SU-DHL-6 (cell line): ENCODE data around the gene WNT9A.

Experiments used
- EZH2phosphoT487 ChIP-seq: fragments of 200-600 bp; sonication (generic), shearing (Covaris generic); conservative IDR thresholded peaks from 2 replicates; pipeline ENCODE4 v1.6.1; 2018; ENCODE audit warnings: mild to moderate bottlenecking, antibody characterized with exemption, low read length, moderate library complexity, mixed read lengths
- TF ChIP-seq, protein P1 (sequence below): fragments of 200-600 bp; sonication (generic); IDR thresholded peaks from one replicate; pipeline ENCODE4 v1.5.1; 2017; ENCODE audit warnings: antibody characterized with exemption, mild to moderate bottlenecking, low read length, moderate library complexity; ENCODE audit not compliant: insufficient read depth, poor library complexity, severe bottlenecking

GRCh38 chr1:227903061-227903521 lies 44.6 kb downstream of the WNT9A start:
- TF ChIP-seq, protein P1, sequence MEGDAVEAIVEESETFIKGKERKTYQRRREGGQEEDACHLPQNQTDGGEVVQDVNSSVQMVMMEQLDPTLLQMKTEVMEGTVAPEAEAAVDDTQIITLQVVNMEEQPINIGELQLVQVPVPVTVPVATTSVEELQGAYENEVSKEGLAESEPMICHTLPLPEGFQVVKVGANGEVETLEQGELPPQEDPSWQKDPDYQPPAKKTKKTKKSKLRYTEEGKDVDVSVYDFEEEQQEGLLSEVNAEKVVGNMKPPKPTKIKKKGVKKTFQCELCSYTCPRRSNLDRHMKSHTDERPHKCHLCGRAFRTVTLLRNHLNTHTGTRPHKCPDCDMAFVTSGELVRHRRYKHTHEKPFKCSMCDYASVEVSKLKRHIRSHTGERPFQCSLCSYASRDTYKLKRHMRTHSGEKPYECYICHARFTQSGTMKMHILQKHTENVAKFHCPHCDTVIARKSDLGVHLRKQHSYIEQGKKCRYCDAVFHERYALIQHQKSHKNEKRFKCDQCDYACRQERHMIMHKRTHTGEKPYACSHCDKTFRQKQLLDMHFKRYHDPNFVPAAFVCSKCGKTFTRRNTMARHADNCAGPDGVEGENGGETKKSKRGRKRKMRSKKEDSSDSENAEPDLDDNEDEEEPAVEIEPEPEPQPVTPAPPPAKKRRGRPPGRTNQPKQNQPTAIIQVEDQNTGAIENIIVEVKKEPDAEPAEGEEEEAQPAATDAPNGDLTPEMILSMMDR, result no peak
- TF ChIP-seq EZH2phosphoT487, result no peak
